A204.1 (cell line): Measurements from ENCODE around the gene ABCA12.
A peak's percentile ranks its signal among the peaks of the same experiment; 100 is the strongest.

Experiments used
- FAIRE-seq: peaks from 2 replicates; lab custom pipeline; 2012; peaks lifted over from hg19 to GRCh38; lab: Jason Lieb, UNC

Gene ABCA12

DNA sequence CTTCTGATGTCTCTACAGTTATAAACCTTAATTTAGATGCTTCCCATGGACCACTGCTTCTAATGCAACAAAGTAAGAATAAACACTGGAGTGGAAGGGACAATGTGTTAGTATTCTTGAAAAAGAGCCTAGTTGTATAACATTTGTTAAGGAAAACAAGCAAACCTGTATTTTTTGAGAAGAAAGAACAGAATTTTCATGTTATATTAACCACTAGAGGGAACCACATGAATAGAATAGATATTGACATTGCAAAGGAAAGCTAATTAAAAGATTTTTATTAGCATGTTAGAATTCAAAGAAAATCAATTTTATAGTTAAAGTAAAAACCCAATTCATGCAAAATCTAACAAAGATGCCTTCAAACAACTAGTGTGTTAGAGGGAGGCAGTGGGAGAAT, 177.7 kb downstream of the ABCA12 start:
- FAIRE-seq, result peak; percentile 74

DNA sequence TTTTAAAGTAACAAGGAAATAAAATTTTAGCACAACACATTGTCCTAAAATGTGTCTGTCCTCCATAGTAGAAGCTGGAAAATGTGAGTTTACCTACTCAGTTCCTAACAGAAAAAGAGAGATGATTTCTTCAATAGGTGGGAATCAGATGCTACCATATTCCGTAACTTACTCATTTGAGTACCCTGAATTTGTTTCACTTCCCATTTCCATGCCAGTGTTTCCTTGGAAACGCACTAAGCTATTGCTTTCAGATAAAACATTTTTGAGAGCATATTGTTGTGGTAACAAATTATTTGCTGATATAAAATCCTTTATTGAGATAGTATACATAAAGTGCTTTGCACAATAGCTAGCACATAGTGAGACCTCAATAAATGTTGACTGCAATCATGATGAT, 191.5 kb downstream of the ABCA12 start:
- FAIRE-seq, result no peak

DNA sequence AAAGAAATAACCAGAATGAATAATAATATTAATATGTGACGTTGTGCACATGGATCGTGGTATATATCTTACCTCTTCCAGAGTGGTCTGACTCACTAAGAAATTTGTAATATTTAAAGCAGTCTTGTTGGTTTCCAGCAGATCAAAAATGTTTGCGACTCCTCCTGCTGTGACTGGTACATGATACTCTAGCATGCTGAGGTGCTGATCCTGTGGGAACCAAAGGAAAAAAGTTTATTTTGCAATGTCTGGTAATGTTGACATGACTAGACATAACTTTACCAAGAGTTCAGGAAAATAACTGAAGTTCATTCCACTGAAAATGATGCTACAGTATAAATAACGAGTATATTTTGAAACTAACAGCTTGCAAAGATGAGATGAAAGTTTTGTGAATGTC, 204.4 kb downstream of the ABCA12 start:
- FAIRE-seq, result no peak

DNA sequence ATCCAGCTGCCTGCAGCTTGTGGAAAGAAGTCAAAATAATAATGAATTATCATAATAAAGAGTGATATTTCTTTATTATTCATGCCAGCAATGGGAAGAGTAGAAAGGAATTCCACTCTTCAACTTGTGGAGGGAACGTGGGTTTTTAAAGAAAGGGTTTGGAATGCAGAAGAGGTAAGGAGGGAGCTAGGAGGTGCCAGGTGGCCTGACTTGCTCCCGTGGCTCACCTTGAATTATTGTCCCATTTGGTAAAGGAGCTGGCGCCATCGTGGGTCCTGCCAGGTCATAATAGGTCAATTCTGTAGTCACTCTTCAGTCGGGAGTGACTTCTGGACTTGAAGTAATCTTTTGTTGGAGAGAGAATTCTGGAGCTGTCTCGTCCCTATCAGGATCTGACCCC, 233.8 kb downstream of the ABCA12 start:
- no peak for FAIRE-seq

DNA sequence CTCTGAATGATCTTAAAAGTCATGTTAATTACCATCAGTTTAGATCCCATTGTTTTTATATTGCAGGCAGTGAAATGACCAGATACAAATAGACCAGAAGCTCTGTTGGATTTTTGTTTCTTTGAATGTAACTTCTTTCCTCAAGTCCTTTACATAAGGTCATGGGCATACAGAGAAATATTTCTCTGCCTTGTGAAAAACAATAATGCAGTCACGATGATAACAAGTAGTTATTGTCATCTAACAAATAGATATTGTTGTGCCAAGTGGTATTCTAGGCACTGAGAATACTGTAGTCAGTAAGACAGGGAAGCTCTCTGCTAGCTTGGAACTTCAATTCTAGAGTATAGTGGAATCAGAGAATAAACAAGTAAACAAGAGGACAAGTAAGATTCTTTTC, 234.2 kb downstream of the ABCA12 start:
- no peak for FAIRE-seq

DNA sequence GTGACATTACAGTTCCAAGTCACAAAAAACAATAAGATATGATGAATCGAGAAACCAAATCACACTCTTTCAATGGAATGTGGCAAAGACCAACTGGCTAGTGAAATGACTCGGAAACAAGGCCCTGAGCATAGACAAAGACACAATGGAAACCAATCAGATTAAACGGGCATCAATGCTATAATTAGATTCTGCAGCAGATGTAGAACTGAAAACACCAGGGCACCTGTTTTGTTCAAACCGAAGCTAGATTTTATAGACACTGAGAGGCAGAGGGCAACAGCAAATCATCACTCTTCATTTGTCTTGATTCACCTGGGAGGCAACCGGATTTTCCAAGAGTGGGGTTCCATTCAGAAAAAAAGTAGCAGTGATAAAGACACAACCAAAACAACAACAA, 236.1 kb downstream of the ABCA12 start:
- no peak for FAIRE-seq

DNA sequence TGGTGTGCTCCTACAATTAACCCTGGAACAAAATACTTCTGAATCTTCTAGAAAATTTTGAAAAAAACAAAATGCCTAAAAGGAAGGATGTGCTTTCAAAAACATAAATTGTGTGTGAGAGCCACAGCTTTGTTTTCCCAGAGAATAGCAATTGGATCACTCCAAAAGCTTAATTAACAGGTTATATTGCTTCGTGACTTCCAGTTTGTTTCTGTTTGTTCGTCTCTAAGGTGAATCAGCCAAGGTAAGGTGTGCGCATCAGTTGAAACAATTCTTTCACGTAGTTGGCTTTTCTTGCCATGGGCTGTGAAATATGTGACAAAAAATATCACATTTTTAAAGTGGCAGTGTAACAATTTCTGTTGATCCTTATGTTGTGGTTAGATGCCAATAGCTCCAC, 238.7 kb downstream of the ABCA12 start:
- FAIRE-seq, result no peak

DNA sequence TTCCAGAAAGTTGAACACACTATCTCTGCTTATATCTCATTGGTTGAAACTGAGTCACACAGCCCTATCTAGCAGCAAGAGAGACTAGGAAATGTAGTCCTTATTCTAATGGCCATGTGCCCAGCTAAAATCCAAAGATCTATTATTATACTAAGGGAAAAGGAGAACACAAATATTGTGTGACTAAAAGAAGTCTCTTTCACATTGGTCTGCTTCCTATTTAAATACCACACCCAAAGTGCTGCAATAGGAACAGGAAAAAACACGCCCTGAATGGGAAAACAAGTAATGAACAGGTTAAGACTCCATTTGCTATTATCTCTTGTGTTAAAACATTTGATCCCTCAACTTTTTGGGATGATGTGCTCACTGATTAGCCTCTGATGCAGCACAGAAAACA, 242.2 kb downstream of the ABCA12 start:
- FAIRE-seq, result no peak

DNA sequence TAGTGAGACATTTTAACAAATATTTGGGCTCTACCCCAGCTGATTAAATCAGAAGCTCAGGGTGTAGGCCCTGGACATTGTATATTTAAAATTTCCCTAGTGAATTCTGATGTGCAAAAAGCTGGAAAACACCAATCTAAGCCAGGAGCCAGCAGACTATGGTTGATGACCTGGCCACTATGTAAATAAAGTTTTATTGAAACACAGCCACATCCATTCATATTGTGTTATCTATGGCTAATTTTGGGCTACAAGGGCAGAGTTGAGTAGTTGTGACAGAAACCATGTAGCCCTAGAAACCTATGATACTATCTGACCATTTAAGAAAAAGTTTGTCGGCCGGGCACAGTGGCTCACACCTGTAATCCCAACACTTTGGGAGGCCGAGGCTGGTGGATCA, 243.0 kb downstream of the ABCA12 start:
- no peak for FAIRE-seq

DNA sequence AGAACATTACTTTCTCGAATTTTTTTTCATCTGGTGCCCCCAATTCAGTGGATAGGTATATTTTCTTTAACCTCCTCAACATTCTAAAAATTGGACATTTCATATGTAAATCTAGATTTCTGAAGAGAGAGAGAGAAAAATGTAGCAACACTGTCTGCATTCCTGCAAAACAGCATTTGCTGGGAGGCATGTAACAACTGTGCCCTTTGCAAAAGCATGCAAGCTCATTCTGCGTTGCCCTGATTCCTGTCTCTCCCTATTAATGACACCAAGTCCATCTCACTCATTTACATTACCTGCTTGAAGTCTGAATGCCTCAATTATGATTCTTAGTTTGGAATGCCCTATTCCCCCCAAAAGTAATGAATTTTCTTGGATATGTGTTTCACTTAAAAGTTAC, 249.1 kb downstream of the ABCA12 start:
- FAIRE-seq, result no peak

DNA sequence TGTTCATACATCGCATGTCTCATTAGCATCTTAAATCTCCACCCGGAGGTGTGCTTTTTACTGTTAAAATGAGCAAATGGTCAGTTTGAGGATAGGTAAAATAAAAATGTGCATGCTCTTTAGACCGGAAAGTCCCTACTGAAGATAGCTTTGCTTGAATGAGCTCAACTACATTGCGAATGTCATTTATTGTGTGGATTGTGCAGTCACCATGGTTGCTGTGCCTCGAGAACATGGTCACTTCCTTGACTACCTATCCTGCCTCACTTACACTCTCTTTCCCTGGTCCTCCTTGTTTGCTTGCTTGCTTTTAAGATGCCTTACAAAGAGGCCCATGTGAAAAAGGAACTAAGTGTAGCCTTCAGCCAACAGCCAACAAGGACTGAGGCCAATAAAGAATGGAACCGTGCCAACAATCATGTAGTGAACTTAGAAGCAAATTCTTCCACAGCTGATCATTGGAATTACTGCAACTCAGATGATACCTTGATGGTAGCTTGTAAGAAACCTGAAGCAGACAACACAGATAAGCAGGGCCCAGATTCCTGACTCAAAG, 256.7 kb downstream of the ABCA12 start:
- FAIRE-seq, result no peak
